HG02870 (cell line): ENCODE results near the gene TNFRSF19.

ENCODE experiments used
- ATAC-seq: cut with Tn5 transposase; IDR thresholded peaks from one replicate; pipeline ENCODE4 v1.9.1; 2021; ENCODE audit warnings: mild to moderate bottlenecking, moderate library complexity; ENCODE audit not compliant: unreplicated experiment

TNFRSF19 gene

GRCh38 chr13:23711355-23711754 lies 141.1 kb downstream of the TNFRSF19 start:
- no peak for ATAC-seq

GRCh38 chr13:23714672-23715071 lies 144.5 kb downstream of the TNFRSF19 start:
- ATAC-seq = no peak

- no peak for ATAC-seq
These were observed 145.0 kb downstream of the TNFRSF19 start for GRCh38 chr13:23715092-23715761.

GRCh38 chr13:23715762-23716235 lies 145.6 kb downstream of the TNFRSF19 start:
- no peak for ATAC-seq

- ATAC-seq = no peak
These were observed 146.2 kb downstream of the TNFRSF19 start for GRCh38 chr13:23716401-23716800.

GRCh38 chr13:23718996-23719395 lies 148.8 kb downstream of the TNFRSF19 start:
- ATAC-seq = no peak

GRCh38 chr13:23722726-23723453 lies 152.7 kb downstream of the TNFRSF19 start:
- ATAC-seq = no peak

GRCh38 chr13:23723471-23723870 lies 153.3 kb downstream of the TNFRSF19 start:
- ATAC-seq = no peak

- no peak for ATAC-seq
These were observed 154.2 kb downstream of the TNFRSF19 start for GRCh38 chr13:23724196-23724970.
